GM23338 (cell line): ENCODE results near the gene ANKK1.

Experiments
- CTCF ChIP-seq, 2 experiments: fragments of 200-600 bp in 1 of 2; sonication (generic) in 1 of 2; conservative IDR thresholded peaks; 2 replicates each; pipeline versions ENCODE4 v1.5.1 to v1.6.1; 2016 to 2017; ENCODE audit warnings: antibody characterized with exemption in 2 of 2, low read depth in 2 of 2, mild to moderate bottlenecking in 2 of 2, moderate library complexity in 1 of 2
- ETS1 ChIP-seq: IDR thresholded peaks from 2 replicates; pipeline ENCODE4 v1.6.1; 2016; ENCODE audit warnings: antibody characterized with exemption
- EZH2 ChIP-seq: fragments of 200-600 bp; sonication (generic); IDR thresholded peaks from one replicate; pipeline ENCODE4 v1.8.0; 2017; ENCODE audit warnings: antibody characterized with exemption, mild to moderate bottlenecking, low read depth; ENCODE audit not compliant: unreplicated experiment
- EZH2phosphoT487 ChIP-seq: fragments of 200-600 bp; sonication (generic); IDR thresholded peaks from one replicate; pipeline ENCODE4 v1.8.1; 2018; ENCODE audit warnings: antibody characterized with exemption; ENCODE audit not compliant: unreplicated experiment
- POLR2AphosphoS5 ChIP-seq: IDR thresholded peaks from 2 replicates; pipeline ENCODE4 v1.6.1; 2016; ENCODE audit warnings: antibody characterized with exemption, low read depth

GRCh38 chr11:113409526-113409925, 21.9 kb downstream of the ANKK1 start:
- TF ChIP-seq POLR2AphosphoS5: no peak
- TF ChIP-seq EZH2: no peak
- TF ChIP-seq CTCF (conservative IDR thresholded peaks at IDR 0.05; ENCODE audit: low read depth in 2 of 2): no peak
- TF ChIP-seq ETS1: no peak
- TF ChIP-seq EZH2phosphoT487: no peak
